IPS-NIHi7 (cell line): ENCODE results near the gene MYOM1.

ENCODE experiments used
- DNase-seq: peaks from one replicate; pipeline ENCODE4 v3.0.0; 2012; ENCODE audit warnings: mixed read lengths; ENCODE audit errors: extremely low spot score

Gene MYOM1

GRCh38 chr18:3184275-3184963 lies 35.3 kb downstream of the MYOM1 start:
- DNase-seq = no peak

- no peak for DNase-seq
Measured at GRCh38 chr18:3183103-3183717, 36.6 kb downstream of the MYOM1 start.

DNA sequence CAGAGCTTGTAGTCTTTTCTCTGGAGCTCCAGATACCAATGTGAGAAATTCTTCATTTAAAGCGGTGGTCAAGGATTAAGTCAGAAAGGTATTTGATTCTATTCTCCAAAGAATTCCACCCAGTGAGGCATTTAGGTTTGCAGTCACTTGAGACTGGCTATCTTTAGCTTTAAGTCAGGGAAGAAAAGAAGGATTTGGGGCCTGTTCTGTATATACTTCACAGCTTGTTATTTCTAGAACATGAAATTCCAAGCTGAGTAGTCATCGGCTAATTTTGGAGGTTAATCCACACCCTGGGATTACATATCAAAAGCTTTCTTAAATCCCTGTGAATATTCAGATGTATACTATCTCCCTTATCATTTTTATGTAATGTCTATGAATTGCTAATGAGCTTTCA lies 39.4 kb downstream of the MYOM1 start:
- peak; percentile 26 for DNase-seq

GRCh38 chr18:3179430-3180089 lies 40.2 kb downstream of the MYOM1 start:
- DNase-seq = no peak

DNA sequence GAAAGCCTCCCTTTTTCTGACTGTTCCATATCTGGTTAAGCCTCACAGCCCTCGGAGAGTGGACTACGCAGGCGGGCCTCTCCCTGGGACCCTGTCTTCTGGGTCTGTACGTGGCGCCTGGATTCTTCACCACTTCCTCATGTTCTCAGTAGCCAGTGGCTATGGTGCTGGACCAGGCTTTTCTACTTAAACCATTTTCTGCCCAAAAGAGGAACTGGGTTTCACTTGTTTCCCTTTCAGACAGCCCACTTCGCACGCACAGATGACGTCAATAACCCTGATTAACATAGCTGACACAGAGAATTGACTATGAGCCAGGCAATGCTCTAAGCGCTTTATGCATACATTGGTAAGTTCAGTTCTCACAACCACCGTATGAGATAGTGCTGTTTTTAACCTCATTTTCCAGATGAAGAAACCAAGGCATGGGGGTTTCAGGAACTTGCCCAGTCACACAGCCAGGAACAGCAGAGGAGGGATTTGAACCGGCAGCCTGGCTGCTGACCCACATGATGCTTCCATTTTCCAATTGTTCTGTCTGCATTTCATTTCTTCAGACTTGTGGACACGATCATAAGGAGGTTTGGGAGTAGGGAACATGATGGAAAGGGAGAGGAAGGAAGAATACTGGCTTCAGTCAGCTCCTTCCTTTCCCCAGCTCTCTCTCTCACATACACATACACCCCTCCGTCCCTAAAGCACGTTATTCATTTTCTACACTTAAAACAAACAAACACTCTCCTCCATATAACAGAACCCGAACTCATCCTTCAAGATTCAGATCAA lies 41.7 kb downstream of the MYOM1 start:
- no peak for DNase-seq

DNA sequence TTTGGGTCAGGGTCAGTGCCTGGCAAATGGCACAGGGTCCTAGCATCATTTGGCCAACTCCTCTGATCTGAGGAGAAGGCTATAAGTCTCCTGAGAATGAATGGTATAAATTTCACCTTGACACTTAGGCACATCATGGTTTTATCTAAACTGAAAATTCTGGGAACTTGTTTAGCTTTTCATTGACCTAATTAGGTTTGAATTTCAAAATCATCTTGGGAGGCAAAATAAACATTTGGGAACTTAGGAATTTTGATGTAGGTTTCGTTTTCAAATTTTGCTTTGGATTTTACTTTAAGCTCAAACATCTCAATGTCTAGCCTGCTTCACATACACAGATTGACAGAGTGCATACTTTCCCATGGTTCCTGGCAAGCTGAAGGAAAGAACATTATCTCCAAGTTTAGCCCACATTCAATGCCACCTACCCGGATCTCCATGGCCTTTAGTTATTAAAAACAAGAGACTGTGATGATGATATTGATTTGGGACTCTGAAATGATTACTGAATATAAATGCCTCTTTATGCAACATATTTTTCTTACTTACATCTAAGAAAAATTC lies 44.5 kb downstream of the MYOM1 start:
- no peak for DNase-seq

- no peak for DNase-seq
Measured at GRCh38 chr18:3172097-3172496, 47.7 kb downstream of the MYOM1 start.

GRCh38 chr18:3171631-3172030 lies 48.1 kb downstream of the MYOM1 start:
- no peak for DNase-seq

DNA sequence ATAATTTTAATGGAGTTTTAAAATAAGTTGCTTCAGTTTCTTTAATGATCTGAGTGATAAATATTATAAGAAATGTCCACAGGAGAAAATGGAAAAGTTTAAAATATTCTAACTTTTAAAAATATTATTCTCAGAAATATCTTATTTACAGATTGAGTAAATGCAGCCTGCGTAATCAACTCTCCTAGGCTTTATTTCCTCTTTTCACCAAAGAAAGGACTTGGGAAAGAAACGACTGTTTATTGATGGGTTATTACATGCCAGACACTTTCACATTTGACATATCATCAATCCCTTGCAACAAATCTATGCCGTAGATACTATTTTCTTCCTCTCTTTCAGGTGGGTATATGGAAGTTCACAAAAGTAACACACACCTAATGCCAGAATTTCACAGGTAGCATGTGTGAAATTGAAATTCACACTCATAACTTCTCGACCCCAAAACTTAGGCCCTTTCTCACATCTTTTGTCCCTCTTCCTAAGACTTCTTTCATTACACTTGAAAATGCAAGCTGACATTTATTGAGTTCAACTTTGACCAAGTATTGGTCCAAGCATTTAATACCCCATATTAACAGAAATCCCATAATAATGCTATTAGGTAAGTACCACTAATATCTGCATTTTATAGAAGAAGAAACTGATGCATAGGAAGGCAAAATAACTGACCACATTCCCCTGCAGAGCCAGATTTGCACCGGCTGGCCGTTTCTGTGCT lies 49.2 kb downstream of the MYOM1 start:
- DNase-seq = no peak

DNA sequence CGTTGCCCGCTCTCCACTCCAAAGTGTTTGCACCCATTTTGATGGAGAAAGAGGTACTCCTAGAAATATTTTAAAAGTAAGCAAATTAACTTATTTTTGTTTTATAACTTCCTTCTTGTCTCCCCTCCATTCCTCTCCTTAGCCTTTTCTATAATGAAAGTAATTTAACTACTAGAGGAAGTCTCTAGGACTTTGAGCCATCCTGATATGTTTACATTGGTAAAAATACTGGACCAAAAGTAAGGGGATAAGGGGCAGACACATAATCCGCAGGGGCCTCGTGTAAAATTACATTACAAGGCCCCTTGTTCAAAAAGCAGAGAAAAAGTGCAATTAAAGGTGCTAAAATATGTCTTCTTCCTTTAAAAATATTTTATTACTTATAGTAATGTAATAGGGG lies 55.4 kb downstream of the MYOM1 start:
- no peak for DNase-seq

- DNase-seq = no peak
Measured at GRCh38 chr18:3163968-3164367, 55.8 kb downstream of the MYOM1 start.

- no peak for DNase-seq
Measured at GRCh38 chr18:3162181-3162580, 57.6 kb downstream of the MYOM1 start.

GRCh38 chr18:3159830-3160229 lies 59.9 kb downstream of the MYOM1 start:
- no peak for DNase-seq

DNA sequence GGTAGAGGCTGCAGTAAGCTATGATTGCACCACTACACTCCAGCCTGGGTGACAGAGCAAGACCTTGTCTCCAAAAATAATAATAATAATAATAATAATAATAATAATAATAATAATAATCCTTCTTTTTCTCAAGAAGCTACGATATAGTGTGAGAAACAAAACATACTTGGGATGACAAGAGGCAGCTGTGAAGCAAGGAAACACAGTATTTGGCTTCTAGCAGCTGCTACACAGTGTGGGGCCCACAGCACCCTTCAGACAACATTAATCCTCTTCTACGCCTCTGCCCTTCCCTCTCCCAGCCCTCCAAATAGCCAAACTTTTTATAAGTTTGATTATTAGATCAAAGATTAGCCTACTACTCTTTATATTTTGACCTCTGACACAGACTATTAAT lies 62.2 kb downstream of the MYOM1 start:
- no peak for DNase-seq

- no peak for DNase-seq
Measured at GRCh38 chr18:3157086-3157485, 62.7 kb downstream of the MYOM1 start.

DNA sequence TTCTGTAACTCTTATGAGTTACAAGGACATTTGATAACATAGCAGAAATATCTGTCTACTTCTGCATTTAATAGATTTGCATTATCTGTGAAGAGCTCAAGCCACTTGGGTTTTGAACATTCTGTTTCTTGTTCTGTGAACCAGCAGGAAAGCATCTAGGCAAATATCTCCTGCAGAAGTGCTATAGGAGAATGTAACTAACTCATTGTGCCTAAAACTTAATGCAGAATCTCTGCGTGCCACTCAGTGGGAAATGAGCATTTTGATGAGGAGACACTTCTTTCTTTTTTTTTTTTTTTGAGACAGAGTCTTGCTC lies 63.5 kb downstream of the MYOM1 start:
- no peak for DNase-seq

DNA sequence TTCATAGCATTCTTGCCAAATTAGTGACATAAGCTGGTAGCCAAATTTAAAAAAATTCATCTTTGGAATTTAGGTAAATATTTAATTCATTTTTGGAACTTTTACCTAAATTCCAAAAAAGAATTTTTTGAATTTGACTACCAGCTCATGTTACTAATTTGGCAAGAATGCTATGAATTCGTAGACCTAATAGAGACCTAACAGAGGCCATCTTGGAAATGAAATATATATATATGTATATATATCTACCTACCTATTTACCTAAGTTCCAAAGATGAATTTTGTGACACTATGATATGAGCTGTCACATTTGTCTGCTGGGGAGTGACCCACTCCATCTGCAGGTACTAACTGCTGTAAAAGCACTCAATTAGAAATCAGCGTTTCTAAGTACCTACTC lies 65.6 kb downstream of the MYOM1 start:
- no peak for DNase-seq

- DNase-seq = no peak
Measured at GRCh38 chr18:3153107-3153704, 66.6 kb downstream of the MYOM1 start.

DNA sequence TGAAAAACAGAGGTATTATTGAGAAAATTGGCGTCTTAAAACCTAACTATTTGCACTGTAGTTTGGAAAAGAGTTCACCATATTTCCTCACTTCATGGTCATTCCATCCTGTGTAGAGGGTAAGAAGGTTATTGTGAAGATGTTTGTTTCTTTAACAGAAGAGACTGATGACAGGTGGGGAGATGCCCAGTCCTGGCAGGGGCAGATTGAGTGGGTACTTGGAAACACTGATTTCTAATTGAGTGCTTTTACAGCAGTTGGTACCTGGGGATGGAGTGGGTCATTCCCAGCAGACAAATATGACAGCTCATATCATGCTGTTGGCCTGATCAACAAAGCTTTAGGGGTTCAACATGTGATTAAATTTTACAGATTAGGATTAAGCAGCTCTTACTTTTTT lies 67.5 kb downstream of the MYOM1 start:
- no peak for DNase-seq

DNA sequence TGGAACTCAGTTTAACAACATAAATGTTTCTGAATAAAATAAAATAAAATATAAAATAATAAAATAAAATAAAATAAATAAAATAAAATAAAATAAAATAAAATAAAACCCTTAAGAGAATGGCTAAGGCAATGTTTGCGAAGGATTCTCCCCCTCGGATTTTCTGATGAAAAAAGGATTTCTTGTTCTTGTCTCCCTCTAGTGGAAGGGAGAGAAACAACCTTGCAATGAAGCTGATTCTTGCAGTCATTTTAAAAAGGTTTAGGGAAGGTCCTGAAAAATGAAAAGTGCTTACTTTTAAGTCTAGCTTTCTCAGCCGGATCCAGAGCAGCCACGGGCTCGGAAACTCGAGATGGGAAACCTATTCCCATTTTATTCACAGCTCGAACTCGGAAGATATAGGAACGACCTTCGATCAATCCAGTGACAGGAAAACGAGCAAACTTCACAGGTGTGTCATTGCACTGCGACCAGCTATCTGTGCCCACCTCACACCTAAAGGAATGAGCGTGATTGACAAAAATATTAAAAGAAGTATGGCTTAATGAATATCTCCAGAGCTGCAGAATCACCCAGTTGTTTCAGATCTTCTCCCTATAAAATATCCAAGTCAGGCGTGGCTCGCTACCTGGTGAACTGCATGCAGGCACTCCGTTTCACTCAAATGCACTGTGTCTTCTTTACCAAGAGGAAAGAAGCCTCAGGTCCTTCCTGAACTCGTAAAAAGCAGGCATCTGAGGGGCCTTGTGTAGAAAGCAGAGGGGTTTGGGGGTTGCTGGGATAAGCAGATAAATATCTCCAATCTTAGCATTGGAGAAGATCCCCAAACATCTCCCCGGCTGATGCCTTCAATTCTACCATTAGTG lies 68.1 kb downstream of the MYOM1 start:
- DNase-seq = peak; percentile 57
